ENCODE measurements around the gene CTPS2. TPM values are rescaled to one million over a fixed set of nuclear protein-coding genes. Genes with fewer than 3 reads are reported as not detected.
"Not testable (repeated sequence)": the region's sequence is repeated elsewhere in the genome, so short reads cannot be mapped to it uniquely, and the experiment has no call there.

Gene CTPS2
- total RNA-seq, 1 donor from 2014 or later, result 11.4 TPM

- TF ChIP-seq CTCF (IDR thresholded peaks at IDR 0.05; ENCODE audit: insufficient read depth, low read depth, low read length), result no peak
- TF ChIP-seq EZH2 (IDR thresholded peaks at IDR 0.05; ENCODE audit: insufficient read depth, low read length), result no peak
- Histone ChIP-seq H3K79me2 (ENCODE audit: insufficient read depth, low read length) (no peaks in the 10 kb centered on the region), H3K4me1 (ENCODE audit: insufficient read depth, low read length) (peaks cover 12% of the 10 kb centered on the region), H2AFZ (ENCODE audit: low read depth, low read length) (no peak overlapping the region), H3K27ac (ENCODE audit: low read depth, low read length) (peak overlapping the region; percentile 59), H3K4me2 (ENCODE audit: low read length) (peak overlapping the region; percentile 34), H4K20me1 (ENCODE audit: insufficient read depth, low read length) (no peaks in the 10 kb centered on the region), H3K36me3 (ENCODE audit: insufficient read depth, low read length) (no peaks in the 10 kb centered on the region), H3K9me3 (ENCODE audit: insufficient read depth, low read depth, low read length) (no peaks in the 10 kb centered on the region), H3K9ac (ENCODE audit: low read length) (peak overlapping the region; percentile 33), H3K4me3 (ENCODE audit: insufficient read depth, low read depth, low read length) (no peak overlapping the region), H3K27me3 (ENCODE audit: insufficient read depth, low read length) (no peaks in the 10 kb centered on the region)
- Mint-ChIP-seq H3K36me3 (ENCODE audit: low read depth, unreplicated experiment) (peaks cover 3% of the 10 kb centered on the region), H3K27ac (ENCODE audit: unreplicated experiment) (no peak overlapping the region), H3K4me3 (ENCODE audit: unreplicated experiment) (no peak overlapping the region), H3K9me3 (ENCODE audit: unreplicated experiment) (no peaks in the 10 kb centered on the region), H3K27me3 (ENCODE audit: low read depth, unreplicated experiment) (no peaks in the 10 kb centered on the region), H3K4me1 (ENCODE audit: low read depth, unreplicated experiment) (peaks cover 11% of the 10 kb centered on the region)
- DNase-seq (ENCODE audit: low read depth) (no peak), FAIRE-seq (no peak)
Measured at GRCh38 chrX:16604337-16604736, 108.1 kb downstream of the CTPS2 start.

GRCh38 chrX:16603822-16604221, 108.6 kb downstream of the CTPS2 start:
- Histone ChIP-seq H3K9ac (ENCODE audit: low read length) (peak overlapping the region; percentile 33), H2AFZ (ENCODE audit: low read depth, low read length) (no peak overlapping the region), H3K4me2 (ENCODE audit: low read length) (peak overlapping the region; percentile 34), H3K9me3 (ENCODE audit: insufficient read depth, low read depth, low read length) (no peaks in the 10 kb centered on the region), H3K4me3 (ENCODE audit: insufficient read depth, low read depth, low read length) (no peak overlapping the region), H4K20me1 (ENCODE audit: insufficient read depth, low read length) (no peaks in the 10 kb centered on the region), H3K27ac (ENCODE audit: low read depth, low read length) (peak overlapping the region; percentile 59), H3K36me3 (ENCODE audit: insufficient read depth, low read length) (no peaks in the 10 kb centered on the region), H3K27me3 (ENCODE audit: insufficient read depth, low read length) (no peaks in the 10 kb centered on the region), H3K4me1 (ENCODE audit: insufficient read depth, low read length) (peaks cover 12% of the 10 kb centered on the region), H3K79me2 (ENCODE audit: insufficient read depth, low read length) (no peaks in the 10 kb centered on the region)
- H3K9me3 Mint-ChIP-seq (ENCODE audit: unreplicated experiment), result no peaks in the 10 kb centered on the region
- peaks cover 11% of the 10 kb centered on the region for H3K4me1 Mint-ChIP-seq (ENCODE audit: low read depth, unreplicated experiment)
- H3K27ac Mint-ChIP-seq (ENCODE audit: unreplicated experiment), result no peak overlapping the region
- peaks cover 3% of the 10 kb centered on the region for H3K36me3 Mint-ChIP-seq (ENCODE audit: low read depth, unreplicated experiment)
- no peak overlapping the region for H3K4me3 Mint-ChIP-seq (ENCODE audit: unreplicated experiment)
- no peak for DNase-seq (ENCODE audit: low read depth)
- TF ChIP-seq CTCF (IDR thresholded peaks at IDR 0.05; ENCODE audit: insufficient read depth, low read depth, low read length) (no peak), EZH2 (IDR thresholded peaks at IDR 0.05; ENCODE audit: insufficient read depth, low read length) (no peak)
- FAIRE-seq, result peak; percentile 37
- no peaks in the 10 kb centered on the region for H3K27me3 Mint-ChIP-seq (ENCODE audit: low read depth, unreplicated experiment)

- not testable (repeated sequence) for H3K27ac ChIP-seq (ENCODE audit: low read depth, low read length); H3K4me3 ChIP-seq (ENCODE audit: insufficient read depth, low read depth, low read length); H3K4me3 Mint-ChIP-seq (ENCODE audit: unreplicated experiment); H2AFZ ChIP-seq (ENCODE audit: low read depth, low read length); FAIRE-seq; H3K27me3 ChIP-seq (ENCODE audit: insufficient read depth, low read length); H3K9me3 Mint-ChIP-seq (ENCODE audit: unreplicated experiment); H3K9me3 ChIP-seq (ENCODE audit: insufficient read depth, low read depth, low read length); H4K20me1 ChIP-seq (ENCODE audit: insufficient read depth, low read length); H3K27ac Mint-ChIP-seq (ENCODE audit: unreplicated experiment); H3K4me2 ChIP-seq (ENCODE audit: low read length); H3K27me3 Mint-ChIP-seq (ENCODE audit: low read depth, unreplicated experiment); DNase-seq (ENCODE audit: low read depth); H3K9ac ChIP-seq (ENCODE audit: low read length); H3K36me3 Mint-ChIP-seq (ENCODE audit: low read depth, unreplicated experiment); H3K36me3 ChIP-seq (ENCODE audit: insufficient read depth, low read length); H3K79me2 ChIP-seq (ENCODE audit: insufficient read depth, low read length)
- peaks cover 12% of the 10 kb centered on the region for H3K4me1 ChIP-seq (ENCODE audit: insufficient read depth, low read length)
- H3K4me1 Mint-ChIP-seq (ENCODE audit: low read depth, unreplicated experiment), result peaks cover 11% of the 10 kb centered on the region
Measured at GRCh38 chrX:16603235-16603634, 109.2 kb downstream of the CTPS2 start.
